GM12891 (cell line): ENCODE measurements around the gene MKKS.

Source experiments
- POLR2A ChIP-seq: IDR thresholded peaks from 2 replicates; pipeline ENCODE4 v1.6.1; 2011; ENCODE audit warnings: low read depth, low read length, control low read depth
- POLR2AphosphoS5 ChIP-seq: IDR thresholded peaks from 2 replicates; pipeline ENCODE4 v1.6.1; 2011; ENCODE audit warnings: low read depth, low read length, control low read depth
- POU2F2 ChIP-seq: IDR thresholded peaks from 2 replicates; pipeline ENCODE4 v1.6.1; 2011; ENCODE audit warnings: low read depth, mild to moderate bottlenecking, control low read depth, low read length, moderate library complexity
- SPI1 ChIP-seq: IDR thresholded peaks from 2 replicates; pipeline ENCODE4 v1.6.1; 2011; ENCODE audit warnings: low read depth, low read length, control low read depth
- TAF1 ChIP-seq: IDR thresholded peaks from 2 replicates; pipeline ENCODE4 v1.6.1; 2011; ENCODE audit warnings: low read depth, low read length, control low read depth

DNA sequence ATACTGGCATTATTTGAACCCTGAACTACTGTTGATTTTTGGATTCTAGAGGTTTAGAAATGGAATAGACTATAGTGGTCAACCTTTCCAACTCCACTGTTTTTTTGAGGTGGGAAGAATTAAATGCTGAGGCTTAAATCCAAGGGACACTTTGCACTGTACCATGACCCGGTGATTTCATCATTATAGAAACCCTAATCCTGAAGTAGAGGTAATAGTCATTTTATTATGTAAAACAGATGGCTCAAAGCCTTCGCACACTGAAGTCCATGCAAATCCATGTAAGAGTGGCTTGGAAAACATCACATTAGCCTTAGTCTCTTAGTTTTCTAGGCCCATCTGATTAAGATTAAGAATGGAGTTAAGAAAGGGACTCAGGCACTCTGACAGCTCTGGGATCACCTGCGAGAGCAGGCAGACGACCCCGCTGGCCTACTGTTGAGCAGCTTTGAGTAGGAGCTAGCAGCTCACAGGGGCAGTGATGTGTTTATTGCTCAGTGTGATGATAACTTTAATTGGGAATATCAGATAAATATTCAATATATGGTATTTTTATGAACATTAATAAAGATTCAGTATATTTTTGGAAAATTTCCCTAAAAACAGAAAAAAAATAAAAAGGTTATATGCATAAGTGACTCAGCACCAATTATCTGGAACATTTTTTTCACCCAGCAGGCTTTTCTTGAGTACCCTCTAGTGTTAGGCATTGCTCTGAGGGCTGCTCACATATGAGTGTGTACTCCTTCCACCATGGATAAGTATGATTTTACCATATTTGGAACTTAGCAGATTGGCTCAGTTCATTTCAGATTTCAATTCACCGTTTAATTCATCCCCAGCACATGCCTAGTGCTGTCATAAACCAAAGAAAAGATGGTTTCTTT, 14.5 kb upstream of the MKKS start:
- no peak for TF ChIP-seq POLR2A
- no peak for TF ChIP-seq POLR2AphosphoS5
- no peak for TF ChIP-seq POU2F2
- no peak for TF ChIP-seq TAF1
- TF ChIP-seq SPI1 = no peak
